ENCODE results near the gene TMPRSS7.

- TF ChIP-seq CTCF (IDR thresholded peaks at IDR 0.05; ENCODE audit: control extremely low read depth in 1 of 3, insufficient read depth in 1 of 3, low read depth in 1 of 3, low read length in 3 of 3) (peak in 2 of 3 experiments; percentile 3 to 17; a peak in 2 of 4 replicates), YY1 (IDR thresholded peaks at IDR 0.05; ENCODE audit: low read depth, low read length) (no peak), CBX8 (IDR thresholded peaks at IDR 0.05; ENCODE audit: borderline replicate concordance, low read depth, low read length) (no peak), NRF1 (IDR thresholded peaks at IDR 0.05; ENCODE audit: low read depth, low read length) (no peak), CHD2 (IDR thresholded peaks at IDR 0.05; ENCODE audit: low read length) (no peak), POLR2A (IDR thresholded peaks at IDR 0.05; ENCODE audit: control extremely low read depth in 1 of 2, low read depth in 2 of 2, low read length in 2 of 2) (peak in 1 of 2 experiments; percentile 74; a peak in 2 of 3 replicates), ZNF274 (IDR thresholded peaks at IDR 0.05; ENCODE audit: borderline replicate concordance, extremely low read depth, low read length) (no peak), MAFK (IDR thresholded peaks at IDR 0.05; ENCODE audit: low read depth, low read length) (no peak), RAD21 (IDR thresholded peaks at IDR 0.05 in 1 of 2, conservative IDR thresholded peaks at IDR 0.05 in 1 of 2; ENCODE audit: low read depth in 2 of 2, low read length in 2 of 2) (no peak), POLR2AphosphoS5 (IDR thresholded peaks at IDR 0.05; ENCODE audit: low read depth, low read length) (peak; percentile 85), RXRA (IDR thresholded peaks at IDR 0.05; ENCODE audit: insufficient read depth, low read depth, low read length) (no peak), RFX5 (IDR thresholded peaks at IDR 0.05; ENCODE audit: borderline replicate concordance, low read depth, low read length) (no peak), ATF2 (IDR thresholded peaks at IDR 0.05; ENCODE audit: low read length) (no peak), EP300 (IDR thresholded peaks at IDR 0.05; ENCODE audit: borderline replicate concordance in 1 of 2, low read depth in 2 of 2, low read length in 2 of 2) (no peak)
These were observed 51.7 kb downstream of the TMPRSS7 start, which contains the start of gene C3orf52 for GRCh38 chr3:112086076-112086854.
